HCT116 (cell line): Measurements from ENCODE around the gene A4GNT. TPM values are rescaled to one million over a fixed set of nuclear protein-coding genes. Genes with fewer than 3 reads are reported as not detected.

Source experiments
- ATAC-seq: fragments of 200-7000 bp; cut with Tn5 transposase; 2 replicates; pipeline ENCODE4 v1.9.1; 2020; ENCODE audit warnings: mild to moderate bottlenecking, moderate library complexity
- BruUV-seq: library from RNA; stranded (reverse); fragments of 400-500 nt; replicated peaks from 2 replicates; lab custom pipeline; 2021; lab: Mats Ljungman, UMichigan
- CTCF ChIA-PET: fragments of 300-600 bp; sonication (Branson Sonifier 250); formaldehyde crosslinking; loops from one replicate; lab custom pipeline; 2021; ENCODE audit warnings: antibody characterized with exemption; lab: Charles Lee
- POLR2A ChIA-PET: fragments of 300-600, 350-600 bp; sonication (Branson Sonifier 250); formaldehyde crosslinking; loops from one replicate; lab custom pipeline; 2021; ENCODE audit warnings: antibody characterized with exemption; lab: Charles Lee
- RAD21 ChIA-PET, 2 experiments: fragments of 300-600 bp; sonication (Branson Sonifier 250); formaldehyde crosslinking; loops; one replicate each; lab custom pipeline; 2023; ENCODE audit warnings: low total read pairs in 2 of 2; ENCODE audit not compliant: uncharacterized antibody in 2 of 2, unreplicated experiment in 2 of 2, low non-redundant PET in 1 of 2; lab: Charles Lee
- DNase-seq: peaks from one replicate; pipeline ENCODE4 v3.0.0-alpha.2; 2010; ENCODE audit warnings: low read depth, low spot score
- H2AFZ ChIP-seq: fragments of 200-600 bp; shearing (Covaris generic), sonication (generic); 2 replicates; pipeline ENCODE4 v1.6.1; 2017; ENCODE audit warnings: low read depth, mixed run types, mixed read lengths, antibody characterized with exemption, low read length; ENCODE audit not compliant: poor library complexity, severe bottlenecking
- H3K27ac ChIP-seq: 2 replicates; pipeline ENCODE4 v1.5.1; 2012; ENCODE audit warnings: low read depth, low read length
- H3K27me3 ChIP-seq: fragments of 200-600 bp; sonication (generic); 2 replicates; pipeline ENCODE4 v1.6.1; 2016; ENCODE audit warnings: mixed run types, low read length, mixed read lengths; ENCODE audit not compliant: insufficient read depth
- H3K36me3 ChIP-seq, 2 experiments: fragments of 200-500 bp in 1 of 2; fragments of 200-600 bp in 1 of 2; sonication (Bioruptor generic) in 1 of 2; sonication (generic) in 1 of 2; 2 replicates each; pipeline versions ENCODE4 v1.5.1 to v1.6.1; 2014 to 2016; ENCODE audit warnings: low read length in 2 of 2, inconsistent platforms in 1 of 2, mixed read lengths in 1 of 2, mixed run types in 1 of 2; ENCODE audit not compliant: insufficient read depth in 2 of 2, control insufficient read depth in 1 of 2
- H3K4me1 ChIP-seq, 2 experiments: fragments of 200-600 bp in 1 of 2; sonication (generic) in 1 of 2; 2 replicates each; pipeline versions ENCODE4 v1.5.1 to v1.6.1; 2012 to 2017; ENCODE audit warnings: low read length in 2 of 2, inconsistent platforms in 1 of 2, mild to moderate bottlenecking in 1 of 2, mixed read lengths in 1 of 2, mixed run types in 1 of 2, moderate library complexity in 1 of 2; ENCODE audit not compliant: insufficient read depth in 2 of 2, control insufficient read depth in 1 of 2
- H3K4me2 ChIP-seq: fragments of 200-600 bp; sonication (generic); 2 replicates; pipeline ENCODE4 v1.6.1; 2017; ENCODE audit warnings: mixed run types, low read length, mixed read lengths
- H3K4me3 ChIP-seq, 2 experiments: fragments of 200-600 bp in 1 of 2; sonication (generic) in 1 of 2; replicated peaks in 1 of 2; 2 replicates each; pipeline ENCODE4 v1.5.1; 2011 to 2016; ENCODE audit warnings: low read length in 2 of 2, control low read depth in 1 of 2, low read depth in 1 of 2, mild to moderate bottlenecking in 1 of 2, mixed read lengths in 1 of 2, mixed run types in 1 of 2
- H3K79me2 ChIP-seq: fragments of 200-600 bp; sonication (generic); 2 replicates; pipeline ENCODE4 v1.6.1; 2017; ENCODE audit warnings: mild to moderate bottlenecking, mixed run types, low read length, moderate library complexity, mixed read lengths; ENCODE audit not compliant: insufficient read depth
- H3K9ac ChIP-seq: fragments of 200-600 bp; sonication (generic); 2 replicates; pipeline ENCODE4 v1.6.1; 2016; ENCODE audit warnings: low read length, mixed read lengths
- H3K9me2 ChIP-seq: fragments of 200-600 bp; sonication (generic), shearing (Covaris generic); 2 replicates; pipeline ENCODE4 v1.6.1; 2017; ENCODE audit warnings: mixed run types, mild to moderate bottlenecking, moderate library complexity; ENCODE audit not compliant: insufficient read depth
- H3K9me3 ChIP-seq, 2 experiments: fragments of 200-500 bp in 1 of 2; fragments of 200-600 bp in 1 of 2; sonication (Bioruptor generic) in 1 of 2; sonication (generic) in 1 of 2; 2 replicates each; pipeline ENCODE4 v1.6.1; 2014 to 2017; ENCODE audit warnings: low read length in 2 of 2, mixed read lengths in 2 of 2, inconsistent platforms in 1 of 2, low read depth in 1 of 2, mild to moderate bottlenecking in 1 of 2, mixed run types in 1 of 2, moderate library complexity in 1 of 2; ENCODE audit not compliant: control insufficient read depth in 1 of 2, insufficient read depth in 1 of 2
- H4K20me1 ChIP-seq: fragments of 200-600 bp; sonication (generic), shearing (Covaris generic); 2 replicates; pipeline ENCODE4 v1.6.1; 2017; ENCODE audit warnings: mixed run types, mild to moderate bottlenecking, moderate library complexity; ENCODE audit not compliant: insufficient read depth
- CTCF ChIP-seq, 3 experiments: fragments of 200-600 bp in 1 of 3; sonication (generic) in 1 of 3; IDR thresholded peaks in 2 of 3; conservative IDR thresholded peaks in 1 of 3; 2 replicates each; pipeline ENCODE4 v1.5.1; 2012 to 2017; ENCODE audit warnings: low read depth in 2 of 3, low read length in 2 of 3, antibody characterized with exemption in 1 of 3, borderline replicate concordance in 1 of 3, control low read depth in 1 of 3, mild to moderate bottlenecking in 1 of 3, mixed read lengths in 1 of 3, mixed run types in 1 of 3, moderate library complexity in 1 of 3; ENCODE audit not compliant: insufficient read depth in 1 of 3
- EZH2 ChIP-seq: fragments of 200-600 bp; sonication (generic); IDR thresholded peaks from 2 replicates; pipeline ENCODE4 v1.6.1; 2017; ENCODE audit warnings: antibody characterized with exemption, mixed run types
- FOSL1 ChIP-seq: IDR thresholded peaks from 2 replicates; pipeline ENCODE4 v1.6.1; 2012; ENCODE audit warnings: low read depth
- MAX ChIP-seq: IDR thresholded peaks from 2 replicates; pipeline ENCODE4 v1.6.1; 2012
- SRF ChIP-seq: IDR thresholded peaks from 2 replicates; pipeline ENCODE4 v1.6.1; 2012; ENCODE audit warnings: low read depth
- TCF7L2 ChIP-seq: IDR thresholded peaks from 2 replicates; pipeline ENCODE4 v1.7.0; 2011; ENCODE audit warnings: borderline replicate concordance, inconsistent platforms; ENCODE audit not compliant: insufficient read depth, insufficient read length; ENCODE audit errors: extremely low read depth
- ZFX ChIP-seq: fragments of 450-650 bp; IDR thresholded peaks from 2 replicates; pipeline ENCODE4 v1.6.1; 2017
- ZNF274 ChIP-seq: fragments of 200-500 bp; sonication (Bioruptor generic); IDR thresholded peaks from 2 replicates; pipeline ENCODE4 v1.6.1; 2014; ENCODE audit warnings: mild to moderate bottlenecking, low read depth, low read length, inconsistent platforms
- intact Hi-C: fragments of 100-400 bp; cut with micrococcal nuclease; formaldehyde crosslinking; loops from 2 replicates; pipeline ENCODE4 v1.10.0; 2022
- total RNA-seq: library from RNA; stranded (reverse); gene quantifications from one replicate; pipeline ENCODE4 v1.2.1, GENCODE V29; 2021; ENCODE audit not compliant: unreplicated experiment

The A4GNT gene
- total RNA-seq, 1 experiment from 2014 or later = not detected

- ChIA-PET CTCF (no interaction called here), RAD21 (no interaction called here), POLR2A (no interaction called here)
- Histone ChIP-seq H3K27ac (no peak overlapping the region), H3K4me1 (peaks cover 8 to 10% of the 10 kb centered on the region in 2 experiments; a peak in 3 of 4 replicates), H3K9ac (no peak overlapping the region), H3K36me3 (no peaks in the 10 kb centered on the region), H3K9me2 (no peaks in the 10 kb centered on the region), H3K27me3 (no peaks in the 10 kb centered on the region), H3K79me2 (no peaks in the 10 kb centered on the region), H2AFZ (no peak overlapping the region), H3K4me3 (no peak overlapping the region), H3K4me2 (no peak overlapping the region), H3K9me3 (no peaks in the 10 kb centered on the region; a peak in 1 of 4 replicates), H4K20me1 (no peaks in the 10 kb centered on the region)
- ATAC-seq (no peak), DNase-seq (no peak)
- TF ChIP-seq TCF7L2 = no peak
- no peak for TF ChIP-seq SRF
- no peak for TF ChIP-seq MAX
- no peak for TF ChIP-seq ZFX
- no peak for TF ChIP-seq CTCF (IDR thresholded peaks at IDR 0.05 in 2 of 3, conservative IDR thresholded peaks at IDR 0.05 in 1 of 3; ENCODE audit: borderline replicate concordance in 1 of 3, insufficient read depth in 1 of 3, low read depth in 2 of 3, low read length in 2 of 3)
- TF ChIP-seq FOSL1 = no peak
- TF ChIP-seq ZNF274 = no peak
- no peak for TF ChIP-seq EZH2
- intact Hi-C loops = no loop called here
- BruUV-seq = no TSS peak
Measured at GRCh38 chr3:138124188-138124587, 8.0 kb downstream of the A4GNT start.
